ENCODE data around the gene SPATA9.
A peak's percentile ranks its signal among the peaks of the same experiment; 100 is the strongest.

SPATA9 gene

GRCh38 chr5:95672641-95673040, 10.2 kb downstream of the SPATA9 start:
- DNase-seq (ENCODE audit: low read depth, low spot score), result no peak
- H3K27ac ChIP-seq, result peak overlapping the region; percentile 65

GRCh38 chr5:95671826-95672225, 11.0 kb downstream of the SPATA9 start:
- Histone ChIP-seq H3K9ac (ENCODE audit: insufficient read length) (no peak overlapping the region), H3K4me3 (no peak overlapping the region), H3K27ac (no peak overlapping the region), H3K9me3 (ENCODE audit: low read depth, low read length) (no peaks in the 10 kb centered on the region), H3K36me3 (ENCODE audit: insufficient read depth, low read length) (no peaks in the 10 kb centered on the region)
- no peak for DNase-seq (ENCODE audit: low read depth, low spot score)
- TF ChIP-seq EZH2 (IDR thresholded peaks at IDR 0.05) (no peak), FOXP2 (optimal IDR thresholded peaks at IDR 0.05; ENCODE audit: control extremely low read depth, extremely low read length, insufficient read depth) (no peak), POLR2AphosphoS5 (IDR thresholded peaks at IDR 0.05; ENCODE audit: borderline replicate concordance, low read depth, low read length) (no peak)

More at GRCh38 chr5:95672641-95673040, 10.2 kb downstream of the SPATA9 start:
- no peaks in the 10 kb centered on the region for H3K9me3 ChIP-seq (ENCODE audit: low read depth, low read length)
- no peak overlapping the region for H3K9ac ChIP-seq (ENCODE audit: insufficient read length)
- no peaks in the 10 kb centered on the region for H3K36me3 ChIP-seq (ENCODE audit: insufficient read depth, low read length)
- TF ChIP-seq POLR2AphosphoS5 (IDR thresholded peaks at IDR 0.05; ENCODE audit: borderline replicate concordance, low read depth, low read length) (no peak), EZH2 (IDR thresholded peaks at IDR 0.05) (no peak), FOXP2 (optimal IDR thresholded peaks at IDR 0.05; ENCODE audit: control extremely low read depth, extremely low read length, insufficient read depth) (no peak)
- H3K4me3 ChIP-seq, result no peak overlapping the region

GRCh38 chr5:95670568-95670967, 12.2 kb downstream of the SPATA9 start:
- Histone ChIP-seq H3K4me3 (no peak overlapping the region), H3K9ac (ENCODE audit: insufficient read length) (no peak overlapping the region), H3K27ac (no peak overlapping the region), H3K9me3 (ENCODE audit: low read depth, low read length) (no peaks in the 10 kb centered on the region), H3K36me3 (ENCODE audit: insufficient read depth, low read length) (no peaks in the 10 kb centered on the region)
- no peak for TF ChIP-seq FOXP2 (optimal IDR thresholded peaks at IDR 0.05; ENCODE audit: control extremely low read depth, extremely low read length, insufficient read depth)
- no peak for TF ChIP-seq EZH2 (IDR thresholded peaks at IDR 0.05)
- no peak for TF ChIP-seq POLR2AphosphoS5 (IDR thresholded peaks at IDR 0.05; ENCODE audit: borderline replicate concordance, low read depth, low read length)
- no peak for DNase-seq (ENCODE audit: low read depth, low spot score)

- no peak overlapping the region for H3K4me3 ChIP-seq
Measured at GRCh38 chr5:95669985-95670384, 12.8 kb downstream of the SPATA9 start.

GRCh38 chr5:95669540-95669939, 13.3 kb downstream of the SPATA9 start:
- Histone ChIP-seq H3K4me3 (no peak overlapping the region), H3K9ac (ENCODE audit: insufficient read length) (no peak overlapping the region), H3K9me3 (ENCODE audit: low read depth, low read length) (no peaks in the 10 kb centered on the region), H3K27ac (0 out of 2 replicates have a peak overlapping the region, but pooled peaks have one; percentile 94), H3K36me3 (ENCODE audit: insufficient read depth, low read length) (no peaks in the 10 kb centered on the region)
- TF ChIP-seq EZH2 (IDR thresholded peaks at IDR 0.05) (no peak), POLR2AphosphoS5 (IDR thresholded peaks at IDR 0.05; ENCODE audit: borderline replicate concordance, low read depth, low read length) (no peak), FOXP2 (optimal IDR thresholded peaks at IDR 0.05; ENCODE audit: control extremely low read depth, extremely low read length, insufficient read depth) (no peak)
- no peak for DNase-seq (ENCODE audit: low read depth, low spot score)

More at GRCh38 chr5:95669985-95670384, 12.8 kb downstream of the SPATA9 start:
- Histone ChIP-seq H3K27ac (no peak overlapping the region), H3K36me3 (ENCODE audit: insufficient read depth, low read length) (no peaks in the 10 kb centered on the region), H3K9ac (ENCODE audit: insufficient read length) (no peak overlapping the region), H3K9me3 (ENCODE audit: low read depth, low read length) (no peaks in the 10 kb centered on the region)
- TF ChIP-seq EZH2 (IDR thresholded peaks at IDR 0.05) (no peak), POLR2AphosphoS5 (IDR thresholded peaks at IDR 0.05; ENCODE audit: borderline replicate concordance, low read depth, low read length) (no peak), FOXP2 (optimal IDR thresholded peaks at IDR 0.05; ENCODE audit: control extremely low read depth, extremely low read length, insufficient read depth) (no peak)
- no peak for DNase-seq (ENCODE audit: low read depth, low spot score)

- Histone ChIP-seq H3K9ac (ENCODE audit: insufficient read length) (peak overlapping the region; percentile 32), H3K9me3 (ENCODE audit: low read depth, low read length) (no peaks in the 10 kb centered on the region), H3K36me3 (ENCODE audit: insufficient read depth, low read length) (no peaks in the 10 kb centered on the region), H3K4me3 (peak overlapping the region; percentile 44; the same call in 1 of the 2 replicates), H3K27ac (peak overlapping the region; percentile 94)
- DNase-seq (ENCODE audit: low read depth, low spot score), result no peak
- no peak for TF ChIP-seq POLR2AphosphoS5 (IDR thresholded peaks at IDR 0.05; ENCODE audit: borderline replicate concordance, low read depth, low read length)
- no peak for TF ChIP-seq EZH2 (IDR thresholded peaks at IDR 0.05)
- TF ChIP-seq FOXP2 (optimal IDR thresholded peaks at IDR 0.05; ENCODE audit: control extremely low read depth, extremely low read length, insufficient read depth), result no peak
Measured at GRCh38 chr5:95668728-95669127, 14.1 kb downstream of the SPATA9 start.

GRCh38 chr5:95668216-95668615, 14.6 kb downstream of the SPATA9 start:
- DNase-seq (ENCODE audit: low read depth, low spot score), result peak; percentile 42
- TF ChIP-seq POLR2AphosphoS5 (IDR thresholded peaks at IDR 0.05; ENCODE audit: borderline replicate concordance, low read depth, low read length) (no peak), EZH2 (IDR thresholded peaks at IDR 0.05) (no peak), FOXP2 (optimal IDR thresholded peaks at IDR 0.05; ENCODE audit: control extremely low read depth, extremely low read length, insufficient read depth) (no peak)
- Histone ChIP-seq H3K4me3 (peak overlapping the region; percentile 44; the same call in 1 of the 2 replicates), H3K27ac (peak overlapping the region; percentile 94), H3K9ac (ENCODE audit: insufficient read length) (no peak overlapping the region), H3K36me3 (ENCODE audit: insufficient read depth, low read length) (no peaks in the 10 kb centered on the region), H3K9me3 (ENCODE audit: low read depth, low read length) (no peaks in the 10 kb centered on the region)

GRCh38 chr5:95667678-95668077, 15.1 kb downstream of the SPATA9 start:
- Histone ChIP-seq H3K27ac (peak overlapping the region; percentile 94; the same call in 1 of the 2 replicates), H3K9ac (ENCODE audit: insufficient read length) (no peak overlapping the region), H3K9me3 (ENCODE audit: low read depth, low read length) (no peaks in the 10 kb centered on the region), H3K4me3 (no peak overlapping the region), H3K36me3 (ENCODE audit: insufficient read depth, low read length) (no peaks in the 10 kb centered on the region)
- TF ChIP-seq FOXP2 (optimal IDR thresholded peaks at IDR 0.05; ENCODE audit: control extremely low read depth, extremely low read length, insufficient read depth) (no peak), POLR2AphosphoS5 (IDR thresholded peaks at IDR 0.05; ENCODE audit: borderline replicate concordance, low read depth, low read length) (no peak), EZH2 (IDR thresholded peaks at IDR 0.05) (no peak)
- DNase-seq (ENCODE audit: low read depth, low spot score), result no peak

Measured in SK-N-MC (cell line).